GM12878 (cell line): ENCODE results near the gene F10. TPM values are rescaled to one million over a fixed set of nuclear protein-coding genes. Genes with fewer than 3 reads are reported as not detected.

Source experiments
- ATAC-seq: fragments of 200-7000 bp; cut with Tn5 transposase; 3 replicates; pipeline ENCODE4 v1.9.1; 2020; ENCODE audit warnings: mild to moderate bottlenecking, moderate library complexity
- BruUV-seq: library from RNA; stranded (reverse); fragments of 400-500 nt; replicated peaks from 2 replicates; lab custom pipeline; 2021; lab: Mats Ljungman, UMichigan
- CTCF ChIA-PET: fragments of 300-600 bp; sonication (Branson Sonifier 250); formaldehyde crosslinking; extraction: SDS; loops from one replicate; lab custom pipeline; 2021; ENCODE audit warnings: inconsistent platforms; lab: Yijun Ruan, JAX
- POLR2A ChIA-PET: fragments of 350-600 bp; formaldehyde crosslinking; extraction: SDS; loops from one replicate; lab custom pipeline; 2021; ENCODE audit warnings: inconsistent platforms; lab: Charles Lee
- RAD21 ChIA-PET: fragments of 300-600 bp; sonication (Branson Sonifier 250); formaldehyde crosslinking; loops from one replicate; lab custom pipeline; 2023; ENCODE audit warnings: antibody characterized with exemption; ENCODE audit not compliant: unreplicated experiment; lab: Charles Lee
- SMC1A ChIA-PET: fragments of 300-600 bp; sonication (Branson Sonifier 250); formaldehyde crosslinking; loops from one replicate; lab custom pipeline; 2023; ENCODE audit not compliant: unreplicated experiment, uncharacterized antibody; lab: Charles Lee
- DNase-seq: peaks from one replicate; pipeline ENCODE4 v3.0.0-alpha.2; 2011; ENCODE audit warnings: low read depth, low spot score
- FAIRE-seq: peaks from 3 replicates; lab custom pipeline; 2011; peaks lifted over from hg19 to GRCh38; lab: Jason Lieb, UNC
- H2AFZ ChIP-seq: 2 replicates; pipeline ENCODE4 v1.6.0; 2011; ENCODE audit warnings: low read depth, low read length, control low read depth; ENCODE audit not compliant: control insufficient read depth
- H3K27ac ChIP-seq: 2 replicates; pipeline ENCODE4 v1.5.1; 2011; ENCODE audit warnings: control low read depth; ENCODE audit not compliant: control insufficient read depth, insufficient read depth
- H3K27me3 ChIP-seq, 2 experiments: replicated peaks in 1 of 2; 2 replicates each; pipeline versions ENCODE4 v1.6.0 to v1.6.1; 2011; ENCODE audit warnings: low read length in 1 of 2; ENCODE audit not compliant: control insufficient read depth in 2 of 2, insufficient read depth in 2 of 2
- H3K36me3 ChIP-seq, 2 experiments: 2 replicates each; pipeline ENCODE4 v1.5.1; 2011; ENCODE audit warnings: low read length in 1 of 2; ENCODE audit not compliant: control insufficient read depth in 2 of 2, insufficient read depth in 2 of 2
- H3K4me1 ChIP-seq: 2 replicates; pipeline ENCODE4 v1.6.1; 2011; ENCODE audit warnings: mild to moderate bottlenecking, low read length, moderate library complexity, mixed read lengths; ENCODE audit not compliant: control insufficient read depth, insufficient read depth
- H3K4me2 ChIP-seq: 2 replicates; pipeline ENCODE4 v1.6.0; 2011; ENCODE audit warnings: control low read depth; ENCODE audit not compliant: control insufficient read depth, insufficient read depth
- H3K4me3 ChIP-seq: fragments of 200-600 bp; sonication (generic); 2 replicates; pipeline ENCODE4 v1.5.1; 2016
- H3K79me2 ChIP-seq: 2 replicates; pipeline ENCODE4 v1.6.0; 2011; ENCODE audit warnings: low read length; ENCODE audit not compliant: control insufficient read depth, insufficient read depth
- H3K9ac ChIP-seq: 2 replicates; pipeline ENCODE4 v1.8.0; 2011; ENCODE audit warnings: low read length, control low read depth, mixed read lengths; ENCODE audit not compliant: control insufficient read depth, insufficient read depth
- H3K9me3 ChIP-seq: replicated peaks from 3 replicates; pipeline ENCODE4 v1.5.1; 2011; ENCODE audit warnings: mild to moderate bottlenecking, low read length; ENCODE audit not compliant: control insufficient read depth, insufficient read depth
- H4K20me1 ChIP-seq: 2 replicates; pipeline ENCODE4 v1.6.0; 2011; ENCODE audit not compliant: control insufficient read depth, insufficient read depth
- ETV6 ChIP-seq, 2 experiments: fragments of 450-650 bp in 1 of 2; IDR thresholded peaks in 1 of 2; conservative IDR thresholded peaks in 1 of 2; 2 replicates each; pipeline ENCODE4 v1.6.1; 2014; ENCODE audit warnings: antibody characterized with exemption in 1 of 2, borderline replicate concordance in 1 of 2, low read depth in 1 of 2, mild to moderate bottlenecking in 1 of 2, moderate library complexity in 1 of 2
- JUND ChIP-seq: IDR thresholded peaks from 2 replicates; pipeline ENCODE4 v1.6.1; 2012; ENCODE audit warnings: low read depth, mild to moderate bottlenecking, low read length, improper control_type of control experiment, moderate library complexity
- SREBF2 ChIP-seq: IDR thresholded peaks from 2 replicates; pipeline ENCODE4 v1.6.1; 2012; ENCODE audit warnings: mild to moderate bottlenecking, low read length
- YY1 ChIP-seq: IDR thresholded peaks from 2 replicates; pipeline ENCODE4 v1.6.1; 2011; ENCODE audit warnings: low read depth, mild to moderate bottlenecking, low read length
- WGBS: methylation state at CpG from one replicate; pipeline ENCODE4 v1.1.6; 2016; ENCODE audit warnings: low lambda C conversion rate; ENCODE audit not compliant: insufficient replicate concordance, insufficient coverage; ENCODE audit errors: missing lambda C conversion rate; 5-methylcytosine and 5-hydroxymethylcytosine counted together
- in situ Hi-C: fragments of 300-500 bp; cut with MboI; formaldehyde crosslinking; loops from 9 replicates; pipeline ENCODE4 v1.14.3; 2018; ENCODE audit warnings: mixed read lengths
- intact Hi-C: fragments of 100-400 bp; cut with micrococcal nuclease; formaldehyde crosslinking; loops from one replicate; pipeline ENCODE4 v1.14.2; 2022; ENCODE audit not compliant: unreplicated experiment
- polyA plus RNA-seq, 11 experiments: library from polyadenylated mRNA; depleted of rRNA in 4 of 11; unstranded in 6 of 11; stranded (reverse) in 5 of 11; fragments of >200 nt; fragmentation: Nextera tagmentation in 4 of 11; fragmentation: Illumina TruSeq in 1 of 11; extraction: Ambion mirVana in 4 of 11; extraction: Trizol in 1 of 11; gene quantifications; 1 replicate in 1 of 11; 2 replicates in 10 of 11; pipeline versions ENCODE4 v1.2.1 to v1.2.3, GENCODE V29; 2011 to 2016; ENCODE audit warnings: inconsistent platforms in 2 of 11, missing spikeins in 2 of 11, low read depth in 1 of 11
- total RNA-seq, 4 experiments: library from RNA; depleted of rRNA in 3 of 4; stranded (reverse); fragments of >200 nt in 3 of 4; fragmentation: Illumina TruSeq in 1 of 4; extraction: Trizol in 1 of 4; gene quantifications; 2 replicates each; pipeline versions ENCODE4 v1.2.1 to v1.2.3, GENCODE V29; 2013 to 2021
- TF ChIP-seq, protein P1 (sequence below): fragments of 450-650 bp; IDR thresholded peaks from 2 replicates; pipeline ENCODE4 v1.6.1; 2016; ENCODE audit warnings: mild to moderate bottlenecking, moderate library complexity, borderline replicate concordance

The F10 gene
- total and polyA plus RNA-seq, 10 of the 15 experiments (the other 5 are each of a cell fraction or from before 2014, with no cell fraction given): not detected

DNA sequence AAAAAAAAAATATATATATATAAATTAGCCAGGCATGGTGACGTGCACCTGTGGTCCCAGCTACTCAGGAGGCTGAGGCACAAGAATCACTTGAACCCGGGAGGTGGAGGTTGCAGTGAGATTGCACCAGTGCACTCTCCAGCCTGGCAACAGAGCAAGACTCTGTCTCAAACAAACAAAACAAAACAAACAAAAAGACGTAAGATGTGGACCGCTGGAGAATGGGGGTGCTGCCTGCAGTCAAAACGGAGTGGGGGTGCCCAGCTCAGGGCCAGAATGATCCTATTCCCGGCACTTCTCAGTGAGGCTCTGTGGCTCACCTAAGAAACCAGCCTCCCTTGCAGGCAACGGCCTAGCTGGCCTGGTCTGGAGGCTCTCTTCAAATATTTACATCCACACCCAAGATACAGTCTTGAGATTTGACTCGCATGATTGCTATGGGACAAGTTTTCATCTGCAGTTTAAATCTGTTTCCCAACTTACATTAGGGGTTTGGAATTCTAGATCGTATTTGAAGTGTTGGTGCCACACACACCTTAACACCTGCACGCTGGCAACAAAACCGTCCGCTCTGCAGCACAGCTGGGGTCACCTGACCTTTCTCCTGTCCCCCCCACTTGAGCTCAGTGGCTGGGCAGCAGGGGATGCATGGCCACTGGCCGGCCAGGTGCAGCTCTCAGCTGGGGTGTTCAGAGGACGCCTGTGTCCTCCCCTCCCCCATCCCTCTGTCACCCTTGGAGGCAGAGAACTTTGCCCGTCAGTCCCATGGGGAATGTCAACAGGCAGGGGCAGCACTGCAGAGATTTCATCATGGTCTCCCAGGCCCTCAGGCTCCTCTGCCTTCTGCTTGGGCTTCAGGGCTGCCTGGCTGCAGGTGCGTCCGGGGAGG is 17.3 kb upstream of the F10 start, which contains the start of gene F7:
Gene F7, plus strand, starts transcription at position 760 of the 889 bp plus-strand sequence. Its CDS starts 51 bp downstream, at position 811.
- BruUV-seq: no TSS peak
- Histone ChIP-seq H3K27me3 (no peaks in the 10 kb centered on the region), H3K4me1 (no peaks in the 10 kb centered on the region), H2AFZ (no peak within 1 kb of the TSS), H4K20me1 (no peaks in the 10 kb centered on the region), H3K9me3 (peaks cover 1% of the 10 kb centered on the region; the same call in 1 of the 3 replicates), H3K36me3 (no peaks in the 10 kb centered on the region), H3K27ac (no peak within 1 kb of the TSS), H3K9ac (no peak within 1 kb of the TSS), H3K4me3 (no peak within 1 kb of the TSS), H3K4me2 (no peak within 1 kb of the TSS), H3K79me2 (no peaks in the 10 kb centered on the region)
- FAIRE-seq (no peak), DNase-seq (no peak), ATAC-seq (no peak)
- ChIA-PET SMC1A (no interaction called here), RAD21 (no interaction called here), POLR2A (no interaction called here), CTCF (no interaction called here)
- in situ Hi-C loops: no loop called here
- intact Hi-C loops: no loop called here
- TF ChIP-seq, protein P1, sequence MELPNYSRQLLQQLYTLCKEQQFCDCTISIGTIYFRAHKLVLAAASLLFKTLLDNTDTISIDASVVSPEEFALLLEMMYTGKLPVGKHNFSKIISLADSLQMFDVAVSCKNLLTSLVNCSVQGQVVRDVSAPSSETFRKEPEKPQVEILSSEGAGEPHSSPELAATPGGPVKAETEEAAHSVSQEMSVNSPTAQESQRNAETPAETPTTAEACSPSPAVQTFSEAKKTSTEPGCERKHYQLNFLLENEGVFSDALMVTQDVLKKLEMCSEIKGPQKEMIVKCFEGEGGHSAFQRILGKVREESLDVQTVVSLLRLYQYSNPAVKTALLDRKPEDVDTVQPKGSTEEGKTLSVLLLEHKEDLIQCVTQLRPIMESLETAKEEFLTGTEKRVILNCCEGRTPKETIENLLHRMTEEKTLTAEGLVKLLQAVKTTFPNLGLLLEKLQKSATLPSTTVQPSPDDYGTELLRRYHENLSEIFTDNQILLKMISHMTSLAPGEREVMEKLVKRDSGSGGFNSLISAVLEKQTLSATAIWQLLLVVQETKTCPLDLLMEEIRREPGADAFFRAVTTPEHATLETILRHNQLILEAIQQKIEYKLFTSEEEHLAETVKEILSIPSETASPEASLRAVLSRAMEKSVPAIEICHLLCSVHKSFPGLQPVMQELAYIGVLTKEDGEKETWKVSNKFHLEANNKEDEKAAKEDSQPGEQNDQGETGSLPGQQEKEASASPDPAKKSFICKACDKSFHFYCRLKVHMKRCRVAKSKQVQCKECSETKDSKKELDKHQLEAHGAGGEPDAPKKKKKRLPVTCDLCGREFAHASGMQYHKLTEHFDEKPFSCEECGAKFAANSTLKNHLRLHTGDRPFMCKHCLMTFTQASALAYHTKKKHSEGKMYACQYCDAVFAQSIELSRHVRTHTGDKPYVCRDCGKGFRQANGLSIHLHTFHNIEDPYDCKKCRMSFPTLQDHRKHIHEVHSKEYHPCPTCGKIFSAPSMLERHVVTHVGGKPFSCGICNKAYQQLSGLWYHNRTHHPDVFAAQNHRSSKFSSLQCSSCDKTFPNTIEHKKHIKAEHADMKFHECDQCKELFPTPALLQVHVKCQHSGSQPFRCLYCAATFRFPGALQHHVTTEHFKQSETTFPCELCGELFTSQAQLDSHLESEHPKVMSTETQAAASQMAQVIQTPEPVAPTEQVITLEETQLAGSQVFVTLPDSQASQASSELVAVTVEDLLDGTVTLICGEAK: no peak
- no peak for TF ChIP-seq ETV6 (conservative IDR thresholded peaks at IDR 0.05 in 1 of 2, IDR thresholded peaks at IDR 0.05 in 1 of 2; ENCODE audit: borderline replicate concordance in 1 of 2, low read depth in 1 of 2)
- no peak for TF ChIP-seq YY1
- TF ChIP-seq JUND: no peak
- no peak for TF ChIP-seq SREBF2
- 36% methylated on average over 17 of the region's 17 CpGs for WGBS
